Ishikawa (cell line): ENCODE results near the gene PRKCZ.

Experiments used
- CEBPB ChIP-seq: IDR thresholded peaks from 2 replicates; pipeline ENCODE4 v1.6.1; 2012
- CREB1 ChIP-seq: IDR thresholded peaks from 2 replicates; pipeline ENCODE4 v1.6.1; 2012; ENCODE audit warnings: low read depth
- EGR1 ChIP-seq: IDR thresholded peaks from 2 replicates; pipeline ENCODE4 v1.6.1; 2012
- EP300 ChIP-seq: IDR thresholded peaks from 2 replicates; pipeline ENCODE4 v1.6.1; 2012; ENCODE audit warnings: borderline replicate concordance
- FOXM1 ChIP-seq: IDR thresholded peaks from 2 replicates; pipeline ENCODE4 v1.6.1; 2012; ENCODE audit warnings: low read depth, borderline replicate concordance
- MAX ChIP-seq: IDR thresholded peaks from 2 replicates; pipeline ENCODE4 v1.6.1; 2012
- NFIC ChIP-seq: IDR thresholded peaks from 2 replicates; pipeline ENCODE4 v1.6.1; 2012
- RAD21 ChIP-seq: IDR thresholded peaks from 2 replicates; pipeline ENCODE4 v1.6.1; 2012; ENCODE audit warnings: low read depth
- REST ChIP-seq: IDR thresholded peaks from 2 replicates; pipeline ENCODE4 v1.6.1; 2012; ENCODE audit warnings: low read depth, mild to moderate bottlenecking
- TAF1 ChIP-seq: IDR thresholded peaks from 2 replicates; pipeline ENCODE4 v1.6.1; 2012; ENCODE audit warnings: low read depth, mild to moderate bottlenecking
- TCF12 ChIP-seq: IDR thresholded peaks from 2 replicates; pipeline ENCODE4 v1.6.1; 2012; ENCODE audit warnings: low read depth
- TEAD4 ChIP-seq: IDR thresholded peaks from 2 replicates; pipeline ENCODE4 v1.6.1; 2012
- USF1 ChIP-seq: IDR thresholded peaks from 2 replicates; pipeline ENCODE4 v1.6.1; 2012
- YY1 ChIP-seq: IDR thresholded peaks from 2 replicates; pipeline ENCODE4 v1.6.1; 2012; ENCODE audit warnings: low read depth
- ZBTB7A ChIP-seq: IDR thresholded peaks from 2 replicates; pipeline ENCODE4 v1.6.1; 2012; ENCODE audit warnings: low read depth

PRKCZ gene

GRCh38 chr1:2082064-2082463 is 31.9 kb downstream of the PRKCZ start:
- TF ChIP-seq TEAD4 (no peak), YY1 (no peak), EP300 (no peak)

- TF ChIP-seq ZBTB7A (no peak), FOXM1 (no peak), CREB1 (no peak), RAD21 (no peak), TEAD4 (no peak), USF1 (no peak), MAX (no peak), YY1 (no peak), EP300 (no peak), CEBPB (no peak), EGR1 (no peak), REST (no peak), NFIC (no peak), TAF1 (no peak), TCF12 (no peak)
Observed at GRCh38 chr1:2083666-2084065, 33.5 kb downstream of the PRKCZ start.

- TF ChIP-seq TCF12 (no peak), USF1 (no peak), CREB1 (no peak), REST (no peak), NFIC (no peak), EGR1 (no peak), EP300 (no peak), CEBPB (no peak), FOXM1 (no peak), ZBTB7A (no peak), TAF1 (no peak), YY1 (no peak), TEAD4 (no peak), MAX (no peak), RAD21 (no peak)
Observed at GRCh38 chr1:2084306-2084705, 34.1 kb downstream of the PRKCZ start.

GRCh38 chr1:2085080-2085479 is 34.9 kb downstream of the PRKCZ start:
- TF ChIP-seq TAF1 (no peak), REST (no peak), MAX (no peak), EP300 (no peak), NFIC (no peak), FOXM1 (no peak)
